Measurements from ENCODE around the gene IGFBP2.

Gene IGFBP2

GRCh38 chr2:216677439-216678097, 44.3 kb downstream of the IGFBP2 start:
- no peak for DNase-seq (ENCODE audit: low spot score)
- no peak for TF ChIP-seq CTCF (IDR thresholded peaks at IDR 0.05; ENCODE audit: borderline replicate concordance, control extremely low read depth, extremely low read depth, insufficient read depth, missing control alignments)
- in situ Hi-C loops (cut with MboI; ENCODE audit: low sequenced_read_pairs, unreplicated experiment), result no loop called here

DNA sequence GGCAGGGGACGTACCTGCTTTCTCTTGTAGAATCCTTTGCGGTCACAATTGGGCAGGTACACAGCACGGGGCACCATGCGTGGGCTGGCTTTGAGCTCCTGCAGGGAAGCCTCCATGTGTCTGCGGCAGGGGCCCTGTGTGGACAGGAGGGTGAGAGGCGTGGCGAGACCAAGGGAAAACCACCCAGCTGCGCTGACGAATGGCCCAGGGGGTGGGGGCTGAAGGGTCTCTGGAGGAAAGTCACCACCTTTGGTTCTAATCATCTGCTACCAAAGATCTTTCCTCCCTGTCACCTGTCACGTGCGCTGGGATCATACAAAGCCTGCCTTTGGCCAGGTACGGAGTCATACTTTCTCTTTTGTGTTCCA, 44.9 kb downstream of the IGFBP2 start:
- DNase-seq (ENCODE audit: low spot score), result no peak
- in situ Hi-C loops (cut with MboI; ENCODE audit: low sequenced_read_pairs, unreplicated experiment), result no loop called here
- no peak for TF ChIP-seq CTCF (IDR thresholded peaks at IDR 0.05; ENCODE audit: borderline replicate concordance, control extremely low read depth, extremely low read depth, insufficient read depth, missing control alignments)

GRCh38 chr2:216678813-216679657, 45.8 kb downstream of the IGFBP2 start:
- DNase-seq (ENCODE audit: low spot score), result no peak
- in situ Hi-C loops (cut with MboI; ENCODE audit: low sequenced_read_pairs, unreplicated experiment), result no loop called here
- TF ChIP-seq CTCF (IDR thresholded peaks at IDR 0.05; ENCODE audit: borderline replicate concordance, control extremely low read depth, extremely low read depth, insufficient read depth, missing control alignments), result no peak

DNA sequence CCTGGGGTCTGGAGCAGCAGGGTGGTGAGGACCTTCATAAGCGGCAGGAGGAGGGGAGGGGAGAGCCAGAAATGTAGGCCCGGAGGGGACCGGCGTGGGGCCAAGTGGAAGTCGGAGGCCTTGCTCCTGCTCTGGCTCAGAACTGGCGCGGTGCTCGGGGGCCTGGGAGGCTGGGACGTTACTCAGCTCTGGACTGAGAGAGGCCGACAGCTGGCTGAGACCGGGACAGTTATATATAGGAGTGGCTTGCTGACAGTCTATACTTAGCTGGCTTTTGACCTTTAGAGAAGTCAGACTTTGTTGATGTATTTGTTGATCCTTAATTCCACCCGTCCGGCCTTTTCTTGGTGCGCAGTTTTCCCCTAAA, 46.4 kb downstream of the IGFBP2 start:
- in situ Hi-C loops (cut with MboI; ENCODE audit: low sequenced_read_pairs, unreplicated experiment), result no loop called here
- no peak for TF ChIP-seq CTCF (IDR thresholded peaks at IDR 0.05; ENCODE audit: borderline replicate concordance, control extremely low read depth, extremely low read depth, insufficient read depth, missing control alignments)
- no peak for DNase-seq (ENCODE audit: low spot score)

DNA sequence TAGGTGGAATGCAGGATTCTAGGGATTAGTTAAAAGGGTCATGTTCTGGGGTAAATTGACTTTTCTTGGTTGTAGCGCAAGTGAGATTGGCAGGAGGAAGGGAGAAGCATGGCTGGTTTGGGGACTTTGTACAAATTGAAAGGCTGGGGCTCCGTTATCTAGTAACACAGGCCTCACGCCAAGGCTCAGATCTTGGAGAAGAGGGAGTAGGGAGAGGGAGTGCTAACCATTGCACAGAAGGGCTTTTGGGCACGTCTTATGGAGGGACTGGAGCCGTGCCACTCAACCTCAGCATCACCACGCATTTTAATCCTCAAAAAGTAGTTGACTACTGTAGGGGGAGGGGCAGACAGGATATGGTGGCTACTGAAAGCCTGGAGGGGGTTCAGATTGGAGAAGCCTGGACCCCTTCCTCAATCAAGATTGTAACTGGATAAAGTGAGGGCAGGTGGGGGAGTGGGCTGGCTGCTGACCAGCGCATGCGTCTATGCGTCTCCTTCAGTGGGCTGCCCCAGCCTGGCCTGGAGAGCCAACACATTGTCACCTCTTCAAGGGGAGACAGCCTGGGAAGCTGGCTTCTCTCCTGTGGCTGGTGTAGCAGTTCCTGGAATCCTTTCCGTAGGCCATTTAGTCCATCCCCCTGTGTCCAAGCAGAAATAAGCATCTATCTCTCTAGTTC, 47.9 kb downstream of the IGFBP2 start:
- TF ChIP-seq CTCF (IDR thresholded peaks at IDR 0.05; ENCODE audit: borderline replicate concordance, control extremely low read depth, extremely low read depth, insufficient read depth, missing control alignments), result no peak
- no peak for DNase-seq (ENCODE audit: low spot score)
- in situ Hi-C loops (cut with MboI; ENCODE audit: low sequenced_read_pairs, unreplicated experiment), result no loop called here

DNA sequence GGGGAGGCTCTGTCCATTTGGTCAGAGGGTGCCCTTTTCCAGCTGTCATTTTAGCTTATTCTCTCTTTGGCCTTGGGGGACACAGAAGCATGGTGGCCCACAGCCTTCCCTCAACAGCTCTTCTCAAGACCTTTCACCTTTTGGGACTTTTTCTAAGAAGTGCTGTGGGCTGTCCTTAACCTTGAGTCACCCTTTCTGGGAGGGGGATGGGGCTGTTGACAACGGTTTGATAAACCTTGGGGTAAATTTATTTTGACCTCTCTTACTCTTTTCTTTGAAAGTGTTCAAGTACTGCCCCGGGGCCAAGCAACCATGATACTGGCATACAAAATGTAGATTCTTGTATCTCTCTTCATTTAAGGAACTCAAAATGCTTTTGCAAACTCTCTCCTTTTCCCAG, 48.5 kb downstream of the IGFBP2 start:
- in situ Hi-C loops (cut with MboI; ENCODE audit: low sequenced_read_pairs, unreplicated experiment), result no loop called here
- no peak for DNase-seq (ENCODE audit: low spot score)
- no peak for TF ChIP-seq CTCF (IDR thresholded peaks at IDR 0.05; ENCODE audit: borderline replicate concordance, control extremely low read depth, extremely low read depth, insufficient read depth, missing control alignments)
